ENCODE results near the gene ZNF771. TPM values are rescaled to one million over a fixed set of nuclear protein-coding genes. Genes with fewer than 3 reads are reported as not detected.

ZNF771 gene
- total and polyA plus RNA-seq, 9 of the 15 experiments (the other 6 are each of a cell fraction or from before 2014, with no cell fraction given), result 1.5 to 12.6 (median 4.4) TPM

GRCh38 chr16:30445408-30446202 lies 38.2 kb downstream of the ZNF771 start, which contains the start of gene SEPHS2 (continued):
- TF ChIP-seq ZBTB40 (IDR thresholded peaks at IDR 0.05) (peak; percentile 37; the same call in 1 of the 2 replicates), ZBTB40 (CRISPR knock-in tag; IDR thresholded peaks at IDR 0.05) (no peak; the same call in 1 of the 2 replicates), YY1 (IDR thresholded peaks at IDR 0.05; ENCODE audit: borderline replicate concordance in 1 of 3, control insufficient read depth in 1 of 3, extremely low read depth in 1 of 3, insufficient read depth in 3 of 3, insufficient read length in 1 of 3, insufficient replicate concordance in 2 of 3, low read depth in 1 of 3, low read length in 2 of 3) (peak; percentile 21 to 78 (median 64)), SP1 (CRISPR knock-in tag; IDR thresholded peaks at IDR 0.05) (peak; percentile 67; the same call in 1 of the 2 replicates), PURB (CRISPR knock-in tag; IDR thresholded peaks at IDR 0.05; ENCODE audit: low read depth) (no peak), ZNF239 (CRISPR knock-in tag; IDR thresholded peaks at IDR 0.05) (no peak), U2AF2 (optimal IDR thresholded peaks at IDR 0.05; ENCODE audit: low read depth, low read length) (no peak), STAT5A (IDR thresholded peaks at IDR 0.05; ENCODE audit: borderline replicate concordance, low read length) (no peak), ZBTB33 (CRISPR knock-in tag; IDR thresholded peaks at IDR 0.05) (peak; percentile 55), ZNF384 (IDR thresholded peaks at IDR 0.05; ENCODE audit: low read depth, low read length) (no peak), TBP (optimal IDR thresholded peaks at IDR 0.05; ENCODE audit: low read depth, low read length) (peak; percentile 99), MAFG (tag; conservative IDR thresholded peaks at IDR 0.05) (no peak), HOXB6 (CRISPR knock-in tag; IDR thresholded peaks at IDR 0.05; ENCODE audit: borderline replicate concordance) (no peak; the same call in 1 of the 2 replicates)
- TF ChIP-seq, protein P1, sequence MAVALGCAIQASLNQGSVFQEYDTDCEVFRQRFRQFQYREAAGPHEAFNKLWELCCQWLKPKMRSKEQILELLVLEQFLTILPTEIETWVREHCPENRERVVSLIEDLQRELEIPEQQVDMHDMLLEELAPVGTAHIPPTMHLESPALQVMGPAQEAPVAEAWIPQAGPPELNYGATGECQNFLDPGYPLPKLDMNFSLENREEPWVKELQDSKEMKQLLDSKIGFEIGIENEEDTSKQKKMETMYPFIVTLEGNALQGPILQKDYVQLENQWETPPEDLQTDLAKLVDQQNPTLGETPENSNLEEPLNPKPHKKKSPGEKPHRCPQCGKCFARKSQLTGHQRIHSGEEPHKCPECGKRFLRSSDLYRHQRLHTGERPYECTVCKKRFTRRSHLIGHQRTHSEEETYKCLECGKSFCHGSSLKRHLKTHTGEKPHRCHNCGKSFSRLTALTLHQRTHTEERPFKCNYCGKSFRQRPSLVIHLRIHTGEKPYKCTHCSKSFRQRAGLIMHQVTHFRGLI (CRISPR knock-in tag; IDR thresholded peaks at IDR 0.05), result no peak

Data from K562 (cell line).